GM12891 (cell line): Measurements from ENCODE around the gene OR8K5.
"Not testable (repeated sequence)": the region's sequence is repeated elsewhere in the genome, so short reads cannot be mapped to it uniquely, and the experiment has no call there.

Source experiments
- DNase-seq: peaks from one replicate; pipeline ENCODE4 v3.0.0; 2011; ENCODE audit warnings: low spot score; ENCODE audit not compliant: insufficient read length
- FAIRE-seq: peaks from 2 replicates; lab custom pipeline; 2011; peaks lifted over from hg19 to GRCh38; lab: Jason Lieb, UNC
- PAX5 ChIP-seq: IDR thresholded peaks from 2 replicates; pipeline ENCODE4 v1.6.1; 2011; ENCODE audit warnings: low read length, moderate library complexity, mild to moderate bottlenecking; ENCODE audit not compliant: insufficient read depth, severe bottlenecking
- POLR2A ChIP-seq: IDR thresholded peaks from 2 replicates; pipeline ENCODE4 v1.6.1; 2011; ENCODE audit warnings: low read depth, low read length, control low read depth
- POLR2AphosphoS5 ChIP-seq: IDR thresholded peaks from 2 replicates; pipeline ENCODE4 v1.6.1; 2011; ENCODE audit warnings: low read depth, low read length, control low read depth
- POU2F2 ChIP-seq: IDR thresholded peaks from 2 replicates; pipeline ENCODE4 v1.6.1; 2011; ENCODE audit warnings: low read depth, mild to moderate bottlenecking, control low read depth, low read length, moderate library complexity
- SPI1 ChIP-seq: IDR thresholded peaks from 2 replicates; pipeline ENCODE4 v1.6.1; 2011; ENCODE audit warnings: low read depth, low read length, control low read depth
- TAF1 ChIP-seq: IDR thresholded peaks from 2 replicates; pipeline ENCODE4 v1.6.1; 2011; ENCODE audit warnings: low read depth, low read length, control low read depth

The OR8K5 gene

DNA sequence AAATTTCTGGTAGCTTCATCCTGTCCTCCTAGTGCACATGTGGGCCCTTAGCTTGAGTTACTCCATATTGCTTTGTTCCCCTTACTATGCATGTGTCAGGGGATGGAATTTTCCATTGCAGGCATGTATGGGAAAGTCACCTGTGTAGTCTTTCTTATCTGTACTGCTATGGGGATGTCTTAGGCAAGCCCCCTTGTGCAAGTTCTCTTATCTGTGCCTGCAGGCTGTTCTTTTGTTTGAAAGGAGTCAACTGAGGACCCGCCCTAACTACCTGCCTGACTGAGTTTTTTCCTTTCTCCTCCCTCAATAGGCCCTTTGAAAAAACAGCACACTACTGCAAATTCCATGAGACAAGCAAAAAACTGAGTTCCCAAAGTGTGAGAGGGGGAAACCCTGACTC lies 8.7 kb downstream of the OR8K5 start:
- TF ChIP-seq TAF1 (no peak), POLR2AphosphoS5 (no peak)
- FAIRE-seq (no peak), DNase-seq (no peak)

DNA sequence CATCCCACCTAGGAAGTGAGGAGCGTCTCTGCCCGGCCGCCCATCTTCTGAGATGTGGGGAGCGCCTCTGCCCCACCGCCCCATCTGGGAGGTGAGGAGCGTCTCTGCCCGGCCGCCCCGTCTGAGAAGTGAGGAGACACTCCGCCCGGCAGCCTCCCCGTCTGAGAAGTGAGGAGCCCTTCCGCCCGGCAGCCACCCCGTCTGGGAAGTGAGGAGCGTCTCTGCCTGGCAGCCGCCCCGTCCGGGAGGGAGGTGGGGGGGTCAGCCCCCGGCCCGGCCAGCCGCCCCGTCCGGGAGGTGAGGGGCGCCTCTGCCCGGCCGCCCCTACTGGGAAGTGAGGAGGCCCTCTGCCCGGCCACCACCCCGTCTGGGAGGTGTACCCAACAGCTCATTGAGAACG lies 16.4 kb downstream of the OR8K5 start:
- FAIRE-seq, DNase-seq: not testable (repeated sequence)

DNA sequence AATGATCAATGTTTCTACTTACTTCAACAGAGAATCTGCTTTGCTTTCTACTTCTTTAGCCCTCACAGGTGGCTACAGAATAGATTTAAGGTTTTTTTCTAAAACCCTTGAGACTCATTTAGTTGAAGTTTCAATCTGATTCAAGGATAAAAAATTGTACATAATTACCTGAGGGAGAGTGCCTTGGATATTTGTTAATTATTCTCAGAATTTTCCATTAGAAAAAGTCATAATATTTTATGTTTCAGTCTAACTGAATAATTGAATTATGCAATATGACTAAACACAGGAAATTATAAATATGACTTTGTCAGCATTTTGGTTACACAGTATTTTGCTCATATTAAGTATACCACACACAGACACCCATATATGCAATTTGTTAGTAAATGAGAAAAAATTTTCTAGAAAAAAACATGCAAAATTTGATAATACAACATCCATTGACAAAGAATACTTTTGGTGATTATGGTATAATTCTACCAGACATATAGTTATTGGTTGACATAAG lies 19.9 kb downstream of the OR8K5 start, which contains the start of gene OR8J3:
Gene OR8J3, minus strand, starts transcription at position 51 of the 511 bp plus-strand sequence. CDS start 2,483 bp downstream, outside the sequence.
- no peak for DNase-seq
- no peak for FAIRE-seq
- TF ChIP-seq SPI1 = no peak
- no peak for TF ChIP-seq POU2F2
- TF ChIP-seq POLR2A = no peak
- TF ChIP-seq POLR2AphosphoS5 = no peak
- no peak for TF ChIP-seq TAF1
- TF ChIP-seq PAX5 = no peak

GRCh38 chr11:56122073-56122472 lies 38.0 kb downstream of the OR8K5 start, which contains the start of gene OR8H3:
Gene OR8H3, plus strand, starts transcription at chr11:56122373. Its CDS starts 0 bp downstream, at chr11:56122373.
- FAIRE-seq = no peak
- DNase-seq = no peak
- TF ChIP-seq PAX5 = no peak
- no peak for TF ChIP-seq POLR2AphosphoS5
- no peak for TF ChIP-seq TAF1
- TF ChIP-seq SPI1 = no peak
- no peak for TF ChIP-seq POU2F2
- TF ChIP-seq POLR2A = no peak
